Body of pancreas (tissue), 4 donors: ENCODE measurements around the gene SEC22C.

Source experiments
- CTCF ChIP-seq, 7 experiments: fragments of 450-650 bp in 4 of 7; fragments of 200-600 bp in 3 of 7; sonication (generic) in 3 of 7; IDR thresholded peaks; one replicate each; pipeline ENCODE4 v1.5.1; 2016 to 2019; ENCODE audit warnings: antibody characterized with exemption in 7 of 7
- POLR2A ChIP-seq, 3 donors: fragments of 450-650 bp; IDR thresholded peaks; one replicate each; pipeline ENCODE4 v1.6.1; 2016; ENCODE audit warnings: antibody characterized with exemption in 3 of 3, mild to moderate bottlenecking in 2 of 3

GRCh38 chr3:42504334-42505127 lies 77.2 kb downstream of the SEC22C start:
- no peak for TF ChIP-seq POLR2A (IDR thresholded peaks at IDR 0.05)
- TF ChIP-seq CTCF (IDR thresholded peaks at IDR 0.05): no peak
